ENCODE data around the gene ZIC2.
"Not testable (repeated sequence)": the region's sequence is repeated elsewhere in the genome, so short reads cannot be mapped to it uniquely, and the experiment has no call there.

ZIC2 gene

GRCh38 chr13:100024023-100024422, 42.4 kb downstream of the ZIC2 start:
- DNase-seq, result no peak

- DNase-seq, result no peak
Measured at GRCh38 chr13:100029933-100030332, 48.3 kb downstream of the ZIC2 start.

GRCh38 chr13:100032642-100033041, 51.1 kb downstream of the ZIC2 start:
- DNase-seq, result not testable (repeated sequence)

- DNase-seq, result no peak
Measured at GRCh38 chr13:100035936-100036335, 54.4 kb downstream of the ZIC2 start.
